Smooth muscle cell (in vitro differentiated cells): ENCODE measurements around the gene BMF. TPM values are rescaled to one million over a fixed set of nuclear protein-coding genes. Genes with fewer than 3 reads are reported as not detected.
"Not testable (repeated sequence)": the region's sequence is repeated elsewhere in the genome, so short reads cannot be mapped to it uniquely, and the experiment has no call there.

Experiments
- DNase-seq: peaks from one replicate; lab custom pipeline; 2025; ENCODE audit not compliant: unreplicated experiment; lab: John Stamatoyannopoulos, UW
- H2AFZ ChIP-seq: fragments of 200-600 bp; sonication (generic); 2 replicates; pipeline ENCODE4 v1.6.0; 2016; ENCODE audit warnings: antibody characterized with exemption, low read depth, mild to moderate bottlenecking
- H3F3A ChIP-seq: fragments of 200-600 bp; sonication (generic); 2 replicates; pipeline ENCODE4 v1.6.0; 2017; ENCODE audit warnings: antibody characterized with exemption, low read depth
- H3K27ac ChIP-seq: fragments of 200-600 bp; sonication (generic); 2 replicates; pipeline ENCODE4 v1.5.1; 2016; ENCODE audit warnings: low read depth, mild to moderate bottlenecking
- H3K27me3 ChIP-seq: fragments of 200-600 bp; sonication (generic); 2 replicates; pipeline ENCODE4 v1.6.1; 2016; ENCODE audit warnings: low read depth, mild to moderate bottlenecking
- H3K36me3 ChIP-seq: fragments of 200-600 bp; sonication (generic); 2 replicates; pipeline ENCODE4 v1.5.1; 2016; ENCODE audit warnings: low read depth
- H3K4me1 ChIP-seq: fragments of 200-600 bp; sonication (generic); 2 replicates; pipeline ENCODE4 v1.5.1; 2016; ENCODE audit warnings: low read depth
- H3K4me2 ChIP-seq: fragments of 200-600 bp; sonication (generic); 2 replicates; pipeline ENCODE4 v1.6.0; 2016; ENCODE audit warnings: mild to moderate bottlenecking
- H3K4me3 ChIP-seq: fragments of 200-600 bp; sonication (generic); 2 replicates; pipeline ENCODE4 v1.5.1; 2016; ENCODE audit warnings: mild to moderate bottlenecking
- H3K79me2 ChIP-seq: fragments of 200-600 bp; sonication (generic); 2 replicates; pipeline ENCODE4 v1.6.0; 2016; ENCODE audit warnings: low read depth, mild to moderate bottlenecking
- H3K9ac ChIP-seq: fragments of 200-600 bp; sonication (generic); 2 replicates; pipeline ENCODE4 v1.6.0; 2016; ENCODE audit warnings: low read depth
- H3K9me3 ChIP-seq: fragments of 200-600 bp; sonication (generic); replicated peaks from 2 replicates; pipeline ENCODE4 v1.5.1; 2016; ENCODE audit warnings: low read depth
- H4K20me1 ChIP-seq: fragments of 200-600 bp; sonication (generic); 2 replicates; pipeline ENCODE4 v1.6.0; 2016; ENCODE audit warnings: low read depth
- CTCF ChIP-seq: fragments of 200-600 bp; sonication (generic); IDR thresholded peaks from 2 replicates; pipeline ENCODE4 v1.5.1; 2017; ENCODE audit warnings: borderline replicate concordance, mild to moderate bottlenecking, antibody characterized with exemption; ENCODE audit not compliant: insufficient read depth, poor library complexity, severe bottlenecking
- WGBS: methylation state at CpG from one replicate; pipeline ENCODE4 v1.1.7; 2016; ENCODE audit warnings: low lambda C conversion rate; 5-methylcytosine and 5-hydroxymethylcytosine counted together
- polyA plus RNA-seq: library from polyadenylated mRNA; unstranded; fragments of >200 nt; fragmentation: Nextera tagmentation; extraction: Ambion mirVana; gene quantifications from 2 replicates; pipeline ENCODE4 v1.2.1, GENCODE V29; 2016
- total RNA-seq: library from RNA; depleted of rRNA; stranded (reverse); fragments of >200 nt; gene quantifications from 2 replicates; pipeline ENCODE4 v1.2.3, GENCODE V29; 2014

Gene BMF
- total and polyA plus RNA-seq, 2 experiments from 2014 or later, result 3.6 to 9.1 TPM

DNA sequence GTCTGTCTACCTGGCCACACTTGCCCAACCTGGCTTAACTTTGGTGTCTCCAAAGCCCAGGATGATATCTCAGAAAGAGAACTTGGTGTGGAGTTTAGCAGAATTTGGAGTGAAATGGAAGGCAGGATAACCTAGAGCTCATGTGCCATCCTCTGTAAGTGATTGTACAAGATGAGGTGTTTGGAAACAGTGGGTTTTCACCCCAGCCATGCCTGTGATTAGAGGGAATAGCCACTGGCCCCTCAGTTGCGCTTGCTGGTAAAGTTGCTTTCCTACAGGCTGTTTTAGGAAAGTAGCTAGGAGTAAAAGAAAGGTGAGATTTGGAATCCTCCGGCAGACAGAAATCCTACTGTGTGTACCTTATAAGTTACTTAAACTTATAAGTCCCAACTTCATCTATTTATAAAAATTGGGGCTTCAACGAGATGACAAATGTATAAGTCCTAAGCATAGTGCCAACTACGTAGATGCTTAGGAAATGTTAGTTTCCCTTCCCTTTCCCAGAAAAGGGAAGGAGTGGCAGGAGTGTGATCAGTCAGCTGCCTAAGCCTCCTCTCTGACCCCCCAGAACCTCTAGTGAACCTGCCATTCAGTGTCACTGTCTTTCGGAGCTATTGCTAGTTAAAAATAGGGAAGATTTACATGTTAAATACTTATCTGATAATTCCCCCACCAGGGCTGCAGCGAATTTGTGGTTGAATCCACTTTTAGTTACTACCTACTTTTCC lies 13.4 kb upstream of the BMF start:
- no peak overlapping the region for H3K4me3 ChIP-seq
- H3F3A ChIP-seq, result no peaks in the 10 kb centered on the region
- WGBS, result 84% methylated on average over 6 of the region's 6 CpGs
- H2AFZ ChIP-seq, result no peak overlapping the region
- H3K27ac ChIP-seq, result no peak overlapping the region
- H3K36me3 ChIP-seq, result no peaks in the 10 kb centered on the region
- no peaks in the 10 kb centered on the region for H3K9me3 ChIP-seq
- no peaks in the 10 kb centered on the region for H4K20me1 ChIP-seq
- no peaks in the 10 kb centered on the region for H3K27me3 ChIP-seq
- H3K4me1 ChIP-seq, result no peaks in the 10 kb centered on the region
- no peak for TF ChIP-seq CTCF
- H3K4me2 ChIP-seq, result no peak overlapping the region
- H3K9ac ChIP-seq, result no peak overlapping the region
- DNase-seq, result no peak
- H3K79me2 ChIP-seq, result no peaks in the 10 kb centered on the region

GRCh38 chr15:40118473-40118872 lies 9.8 kb upstream of the BMF start:
- no peaks in the 10 kb centered on the region for H3K27me3 ChIP-seq
- H3K27ac ChIP-seq, result no peak overlapping the region
- no peak for DNase-seq
- no peaks in the 10 kb centered on the region for H3K79me2 ChIP-seq
- TF ChIP-seq CTCF, result no peak
- no peaks in the 10 kb centered on the region for H3F3A ChIP-seq
- 21% methylated on average over 3 of the region's 3 CpGs for WGBS
- H2AFZ ChIP-seq, result no peak overlapping the region
- H4K20me1 ChIP-seq, result no peaks in the 10 kb centered on the region
- H3K9me3 ChIP-seq, result no peaks in the 10 kb centered on the region
- H3K4me2 ChIP-seq, result no peak overlapping the region
- no peaks in the 10 kb centered on the region for H3K4me1 ChIP-seq
- H3K9ac ChIP-seq, result no peak overlapping the region
- H3K4me3 ChIP-seq, result no peak overlapping the region
- H3K36me3 ChIP-seq, result no peaks in the 10 kb centered on the region

DNA sequence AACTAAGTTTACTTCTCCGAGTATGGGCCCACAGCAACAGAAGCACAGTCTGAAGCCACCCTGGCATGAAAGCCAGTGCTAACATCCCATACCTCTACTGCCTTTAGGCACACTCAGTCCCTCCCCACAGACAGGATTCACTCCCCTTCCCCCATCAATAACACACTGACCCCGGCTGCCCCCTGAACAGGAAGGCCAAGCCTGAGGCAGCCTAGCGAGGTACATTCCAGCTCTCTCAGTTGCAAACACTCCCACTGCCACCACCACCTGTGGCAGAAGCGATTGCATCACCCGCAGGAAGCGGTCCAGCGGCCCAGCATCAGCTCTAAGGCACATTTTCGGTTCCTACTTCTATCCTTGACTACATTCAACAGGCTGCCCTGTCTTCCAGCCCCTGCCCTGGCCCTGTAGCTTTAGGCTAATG lies 7.0 kb upstream of the BMF start:
- H3F3A ChIP-seq, result no peaks in the 10 kb centered on the region
- no peak overlapping the region for H2AFZ ChIP-seq
- H3K27ac ChIP-seq, result no peak overlapping the region
- H3K79me2 ChIP-seq, result no peaks in the 10 kb centered on the region
- H3K36me3 ChIP-seq, result no peaks in the 10 kb centered on the region
- no peaks in the 10 kb centered on the region for H3K4me1 ChIP-seq
- no peak overlapping the region for H3K9ac ChIP-seq
- WGBS, result 64% methylated on average over 8 of the region's 8 CpGs
- no peak overlapping the region for H3K4me2 ChIP-seq
- TF ChIP-seq CTCF, result no peak
- no peaks in the 10 kb centered on the region for H3K9me3 ChIP-seq
- no peaks in the 10 kb centered on the region for H3K27me3 ChIP-seq
- H4K20me1 ChIP-seq, result no peaks in the 10 kb centered on the region
- no peak overlapping the region for H3K4me3 ChIP-seq
- DNase-seq, result no peak

- not testable (repeated sequence) for H3K79me2 ChIP-seq, H3K27ac ChIP-seq, H3F3A ChIP-seq, H3K4me3 ChIP-seq, H3K36me3 ChIP-seq, H3K9me3 ChIP-seq, H2AFZ ChIP-seq, H4K20me1 ChIP-seq, H3K4me1 ChIP-seq, DNase-seq, H3K9ac ChIP-seq, H3K4me2 ChIP-seq, H3K27me3 ChIP-seq
- 96% methylated on average over 14 of the region's 14 CpGs for WGBS
These were observed 6.4 kb upstream of the BMF start for GRCh38 chr15:40115106-40115505.
